Stimulated activated CD8-positive, alpha-beta memory T cell treated with anti-CD3 and anti-CD28 coated beads, Interleukin-15, amount 100 ng/mL, for 1 hour (primary cell): Measurements from ENCODE around the gene PRKCH.
"Not testable (repeated sequence)": the region's sequence is repeated elsewhere in the genome, so short reads cannot be mapped to it uniquely, and the experiment has no call there.

ENCODE experiments used
- DNase-seq: peaks from one replicate; pipeline ENCODE4 v3.0.0-alpha.2; 2020; ENCODE audit warnings: low read depth

The PRKCH gene

GRCh38 chr14:61515436-61516117 is 194.2 kb downstream of the PRKCH start:
- no peak for DNase-seq

- DNase-seq: no peak
Observed at GRCh38 chr14:61516118-61516743, 194.9 kb downstream of the PRKCH start.

- no peak for DNase-seq
Observed at GRCh38 chr14:61516964-61517653, 195.7 kb downstream of the PRKCH start.

GRCh38 chr14:61517911-61518384 is 196.6 kb downstream of the PRKCH start:
- no peak for DNase-seq

- no peak for DNase-seq
Observed at GRCh38 chr14:61518403-61518802, 197.0 kb downstream of the PRKCH start.

GRCh38 chr14:61519106-61519505 is 197.7 kb downstream of the PRKCH start:
- DNase-seq: no peak

- DNase-seq: no peak
Observed at GRCh38 chr14:61519735-61520134, 198.4 kb downstream of the PRKCH start.

GRCh38 chr14:61520576-61520975 is 199.2 kb downstream of the PRKCH start:
- DNase-seq: no peak

GRCh38 chr14:61521773-61522172 is 200.4 kb downstream of the PRKCH start:
- no peak for DNase-seq

- no peak for DNase-seq
Observed at GRCh38 chr14:61523751-61524150, 202.4 kb downstream of the PRKCH start.

- DNase-seq: no peak
Observed at GRCh38 chr14:61524211-61524806, 202.9 kb downstream of the PRKCH start.

GRCh38 chr14:61524936-61525292 is 203.5 kb downstream of the PRKCH start:
- DNase-seq: no peak

- DNase-seq: no peak
Observed at GRCh38 chr14:61525293-61526011, 204.1 kb downstream of the PRKCH start.

- no peak for DNase-seq
Observed at GRCh38 chr14:61526405-61527312, 205.3 kb downstream of the PRKCH start.

- DNase-seq: no peak
Observed at GRCh38 chr14:61527325-61528100, 206.1 kb downstream of the PRKCH start.

- DNase-seq: no peak
Observed at GRCh38 chr14:61528591-61529021, 207.2 kb downstream of the PRKCH start.

GRCh38 chr14:61529360-61529759 is 208.0 kb downstream of the PRKCH start:
- not testable (repeated sequence) for DNase-seq

GRCh38 chr14:61530296-61530695 is 208.9 kb downstream of the PRKCH start:
- DNase-seq: no peak

- no peak for DNase-seq
Observed at GRCh38 chr14:61530896-61531295, 209.5 kb downstream of the PRKCH start.

- no peak for DNase-seq
Observed at GRCh38 chr14:61531465-61532122, 210.2 kb downstream of the PRKCH start.
